ENCODE results near the gene ATP2A3.

GRCh38 chr17:4008082-4008435 is 43.8 kb upstream of the ATP2A3 start:
- TF ChIP-seq CTCF (IDR thresholded peaks at IDR 0.05), result no peak
- no peak for TF ChIP-seq EP300 (IDR thresholded peaks at IDR 0.05)
